ENCODE measurements around the gene RAPSN. TPM values are rescaled to one million over a fixed set of nuclear protein-coding genes. Genes with fewer than 3 reads are reported as not detected.

The RAPSN gene
- total RNA-seq, 6 experiments from 2014 or later, result 0.15 to 0.49 (median 0.25) TPM; not detected in 3

DNA sequence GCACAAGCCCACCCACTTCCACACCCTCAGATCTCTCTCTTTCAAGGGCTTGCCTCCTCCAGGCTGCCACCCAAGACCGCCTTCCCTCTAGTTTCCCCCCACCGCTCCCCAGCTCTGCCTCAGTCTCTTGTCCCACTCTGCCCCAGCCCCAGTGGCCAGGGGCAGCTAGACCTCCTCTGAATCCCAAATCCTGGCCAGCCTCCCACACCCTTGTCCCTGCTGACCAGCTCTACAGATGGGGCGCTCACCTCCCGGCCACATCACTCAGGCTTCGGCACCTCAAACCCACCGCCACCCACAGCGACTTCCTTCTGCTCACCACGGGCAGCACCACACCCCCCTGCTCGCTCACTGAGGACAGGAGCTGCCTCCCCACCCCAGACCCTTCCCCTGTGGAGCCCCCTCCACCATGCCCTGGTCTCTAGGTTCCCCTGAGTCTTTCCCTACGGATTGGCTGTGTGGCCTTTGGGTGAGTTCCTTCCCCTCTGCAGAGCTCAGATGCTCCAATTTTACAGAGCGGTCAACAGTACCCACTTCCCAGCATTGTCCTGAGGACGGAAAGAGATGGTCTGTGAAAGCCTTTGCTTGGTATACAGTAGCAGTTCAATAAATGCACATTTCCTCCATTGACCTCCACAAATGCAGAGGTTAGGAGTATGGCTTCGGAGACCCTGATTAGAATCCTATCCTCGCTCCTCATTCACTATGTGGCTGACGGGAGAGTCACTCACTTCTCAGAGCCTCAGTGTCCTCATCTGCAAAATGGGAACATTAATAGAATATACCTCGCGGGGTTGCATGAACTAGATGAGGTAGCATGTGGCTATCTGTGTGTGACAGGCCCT lies 59.1 kb downstream of the RAPSN start:
- Histone ChIP-seq H3K27ac (peak overlapping the region; percentile 28 to 43 (median 31)), H3K9me3 (no peaks in the 10 kb centered on the region), H3K4me3 (no peak overlapping the region), H3K27me3 (no peaks in the 10 kb centered on the region), H3K4me1 (no peaks in the 10 kb centered on the region), H3K36me3 (no peaks in the 10 kb centered on the region)
- no peak for TF ChIP-seq POLR2A (IDR thresholded peaks at IDR 0.05)
- TF ChIP-seq, protein P1, sequence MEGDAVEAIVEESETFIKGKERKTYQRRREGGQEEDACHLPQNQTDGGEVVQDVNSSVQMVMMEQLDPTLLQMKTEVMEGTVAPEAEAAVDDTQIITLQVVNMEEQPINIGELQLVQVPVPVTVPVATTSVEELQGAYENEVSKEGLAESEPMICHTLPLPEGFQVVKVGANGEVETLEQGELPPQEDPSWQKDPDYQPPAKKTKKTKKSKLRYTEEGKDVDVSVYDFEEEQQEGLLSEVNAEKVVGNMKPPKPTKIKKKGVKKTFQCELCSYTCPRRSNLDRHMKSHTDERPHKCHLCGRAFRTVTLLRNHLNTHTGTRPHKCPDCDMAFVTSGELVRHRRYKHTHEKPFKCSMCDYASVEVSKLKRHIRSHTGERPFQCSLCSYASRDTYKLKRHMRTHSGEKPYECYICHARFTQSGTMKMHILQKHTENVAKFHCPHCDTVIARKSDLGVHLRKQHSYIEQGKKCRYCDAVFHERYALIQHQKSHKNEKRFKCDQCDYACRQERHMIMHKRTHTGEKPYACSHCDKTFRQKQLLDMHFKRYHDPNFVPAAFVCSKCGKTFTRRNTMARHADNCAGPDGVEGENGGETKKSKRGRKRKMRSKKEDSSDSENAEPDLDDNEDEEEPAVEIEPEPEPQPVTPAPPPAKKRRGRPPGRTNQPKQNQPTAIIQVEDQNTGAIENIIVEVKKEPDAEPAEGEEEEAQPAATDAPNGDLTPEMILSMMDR (IDR thresholded peaks at IDR 0.05), result no peak
- peak in 1 of 3 donors; percentile 62 for DNase-seq
- 69% methylated on average over 13 of the region's 17 CpGs for WGBS (ENCODE audit: insufficient coverage, low coverage, low lambda C conversion rate, missing lambda C conversion rate)
- no peak for ATAC-seq
- intact Hi-C loops (cut with DNase I), result no loop called here

DNA sequence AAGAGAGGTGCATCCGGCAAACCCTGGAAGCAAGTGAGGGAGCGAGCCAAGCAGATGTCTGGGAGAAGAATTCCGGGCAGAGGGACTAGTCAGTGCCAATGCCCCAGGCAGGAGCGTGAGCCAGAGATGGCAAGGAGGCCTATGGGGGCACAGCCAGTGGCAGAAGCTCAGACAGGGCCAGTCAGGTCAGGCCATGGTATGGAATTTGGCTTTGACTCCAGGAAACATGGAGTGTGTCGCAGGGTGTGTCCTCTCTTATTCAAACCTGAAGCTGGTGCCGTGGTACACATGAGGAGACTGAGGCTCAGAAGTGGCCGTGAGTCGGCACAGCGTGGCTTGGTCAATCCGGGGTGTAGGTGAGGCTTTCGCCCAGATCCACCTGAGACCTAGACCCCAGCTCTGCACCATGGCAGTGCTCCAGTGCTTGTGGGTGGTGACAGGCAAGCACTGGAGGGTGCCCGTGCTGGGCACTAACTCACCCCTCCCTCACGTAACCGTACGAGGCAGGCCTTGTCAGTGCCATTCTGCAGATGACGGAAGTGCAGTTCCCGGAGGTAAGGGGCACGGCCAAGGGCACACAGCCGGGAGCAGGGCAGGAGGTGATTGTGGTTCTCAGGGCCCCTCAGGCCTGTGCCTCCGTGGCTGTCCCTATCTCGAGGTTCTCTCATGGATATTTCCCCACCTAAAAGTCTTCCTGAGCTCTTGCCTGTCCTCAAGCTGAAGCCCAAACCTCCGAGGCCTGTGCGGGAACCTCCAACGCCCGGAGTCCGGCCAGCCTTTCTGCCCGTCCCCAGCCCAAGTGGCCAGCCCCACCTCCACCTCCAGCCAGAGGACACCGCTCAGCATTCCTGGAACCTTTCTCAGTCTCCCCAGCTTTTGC lies 60.0 kb downstream of the RAPSN start:
- TF ChIP-seq POLR2A (IDR thresholded peaks at IDR 0.05), result no peak
- TF ChIP-seq, protein P1 (IDR thresholded peaks at IDR 0.05), result no peak
- Histone ChIP-seq H3K4me3 (no peak overlapping the region), H3K4me1 (no peaks in the 10 kb centered on the region), H3K27ac (peak overlapping the region in 2 of 3 donors; percentile 31 to 43), H3K36me3 (no peaks in the 10 kb centered on the region), H3K9me3 (no peaks in the 10 kb centered on the region), H3K27me3 (no peaks in the 10 kb centered on the region)
- no peak for ATAC-seq
- intact Hi-C loops (cut with DNase I), result no loop called here
- WGBS (ENCODE audit: insufficient coverage, low coverage, low lambda C conversion rate, missing lambda C conversion rate), result 94% methylated on average over 6 of the region's 28 CpGs
- DNase-seq, result peak in 1 of 3 donors; percentile 66

DNA sequence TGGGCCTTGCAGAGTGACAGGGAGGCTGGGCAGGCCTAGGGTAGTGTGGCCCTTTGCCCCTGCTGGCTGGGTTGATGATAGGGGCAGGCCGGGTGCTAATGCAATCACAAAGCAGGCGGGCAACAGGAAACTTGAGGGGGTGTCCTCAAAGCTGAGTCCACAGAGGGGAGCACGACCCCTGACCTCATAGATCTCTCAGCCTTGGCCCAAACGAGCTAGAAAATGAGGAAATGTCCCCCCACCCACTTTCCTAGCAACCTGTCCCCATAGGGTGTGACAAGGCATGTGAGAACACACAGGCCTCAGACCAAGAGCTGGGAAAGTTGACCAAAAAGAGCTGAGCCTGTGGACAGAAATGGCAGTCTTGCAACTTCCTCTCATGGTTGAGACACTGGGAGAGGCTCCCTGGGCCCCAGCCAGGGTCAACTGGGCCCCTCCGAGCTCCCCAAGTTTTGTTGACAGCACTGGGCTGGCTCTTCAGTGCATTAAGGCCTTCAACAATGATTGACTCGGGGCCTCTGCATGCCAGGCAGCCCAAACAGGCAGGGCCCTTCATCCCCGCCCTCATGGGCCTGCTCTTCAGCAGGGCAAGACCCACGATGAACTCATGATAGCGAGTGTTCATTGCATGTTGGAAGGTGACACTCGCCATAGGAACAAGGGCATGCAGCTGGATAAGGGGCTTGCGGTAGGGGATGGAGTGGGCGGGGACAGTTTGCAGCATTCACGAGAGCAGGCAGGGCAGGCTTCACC lies 60.8 kb downstream of the RAPSN start:
- ATAC-seq, result peak; percentile 39 to 48 (median 43)

More for the DNA sequence above, 60.8 kb downstream of the RAPSN start:
- no peaks in the 10 kb centered on the region for H3K27me3 ChIP-seq
- H3K9me3 ChIP-seq, result no peaks in the 10 kb centered on the region
- TF ChIP-seq POLR2A (IDR thresholded peaks at IDR 0.05), result no peak
- TF ChIP-seq, protein P1 (IDR thresholded peaks at IDR 0.05), result no peak
- peak overlapping the region in 1 of 3 donors; percentile 43 for H3K27ac ChIP-seq
- WGBS (ENCODE audit: insufficient coverage, low coverage, low lambda C conversion rate, missing lambda C conversion rate), result 59% methylated on average over 8 of the region's 13 CpGs
- no peak overlapping the region for H3K4me3 ChIP-seq
- intact Hi-C loops (cut with DNase I), result no loop called here
- H3K4me1 ChIP-seq, result no peaks in the 10 kb centered on the region
- no peaks in the 10 kb centered on the region for H3K36me3 ChIP-seq
- DNase-seq, result peak in 1 of 3 donors; percentile 61

Small RNA genes lying within 50 kb of the gene (microRNA-seq; reads per million reads assigned to microRNA genes)
- gene MIR4487, result 0 reads per million in 2 donors

Small RNA genes lying within 50 kb of the gene (small RNA-seq; reads per million reads assigned to genes)
- 0 reads per million in 2 experiments for gene MIR4487

Other genes starting within 250 kb of the RAPSN start
- gene DDB2, start 234.2 kb downstream of the RAPSN start, total RNA-seq, result 10 to 100 TPM; 13.1 to 24.2 (median 13.8) TPM
- gene ACP2, start 200.3 kb downstream of the RAPSN start, total RNA-seq, result 100 to 1,000 TPM in 2 of 6 experiments, 10 to 100 TPM in 4; 53.3 to 173 (median 64.1) TPM
- gene NR1H3, start 191.1 kb downstream of the RAPSN start, total RNA-seq, result 10 to 100 TPM; 61.5 to 82.9 (median 67.3) TPM
- gene MADD, start 179.0 kb downstream of the RAPSN start, total RNA-seq, result 10 to 100 TPM; 15.2 to 21.3 (median 16.8) TPM
- under 1 TPM in 5 of 6 experiments, not detected in 1; 0.04 to 0.24 (median 0.13) TPM for gene MYBPC3, start 96.4 kb downstream of the RAPSN start, total RNA-seq
- 10 to 100 TPM in 3 of 6 experiments, 1 to 10 TPM in 3; 7.5 to 29.1 (median 10.1) TPM for gene SPI1, start 70.6 kb downstream of the RAPSN start, total RNA-seq
- 10 to 100 TPM in 5 of 6 experiments, 1 to 10 TPM in 1; 9.8 to 21.2 (median 13.1) TPM for gene SLC39A13, start 40.5 kb downstream of the RAPSN start, total RNA-seq
- 10 to 100 TPM; 52.5 to 98.1 (median 63.3) TPM for gene PSMC3, start 22.7 kb downstream of the RAPSN start, total RNA-seq
- 10 to 100 TPM; 66.3 to 86.5 (median 71.7) TPM for gene CELF1, start 104.0 kb upstream of the RAPSN start, total RNA-seq
- 100 to 1,000 TPM in 1 of 6 experiments, 10 to 100 TPM in 5; 14.7 to 118 (median 20.5) TPM for gene PTPMT1, start 116.5 kb upstream of the RAPSN start, total RNA-seq
- gene KBTBD4, start 129.8 kb upstream of the RAPSN start, total RNA-seq, result 1 to 10 TPM; 6.5 to 9.2 (median 7.3) TPM
- 10 to 100 TPM; 53.3 to 64.1 (median 58.2) TPM for gene NDUFS3, start 129.9 kb upstream of the RAPSN start, total RNA-seq
- gene FAM180B, start 137.5 kb upstream of the RAPSN start, total RNA-seq, result not detected
- under 1 TPM in 3 of 6 experiments, not detected in 3; 0.21 to 0.44 (median 0.26) TPM for gene C1QTNF4, start 145.3 kb upstream of the RAPSN start, total RNA-seq
- 100 to 1,000 TPM; 123 to 179 (median 135) TPM for gene MTCH2, start 193.4 kb upstream of the RAPSN start, total RNA-seq

All from right lobe of liver (tissue), 6 donors.